ENCODE measurements around the gene FARS2. TPM values are rescaled to one million over a fixed set of nuclear protein-coding genes. Genes with fewer than 3 reads are reported as not detected.

FARS2 gene
- total RNA-seq, 1 donor from 2014 or later: 20.1 TPM

Other genes with a start within 250 kb of the FARS2 start
- not detected in 2 replicates for gene PPP1R3G, start 176.2 kb upstream of the FARS2 start, total RNA-seq
- gene LYRM4, start 563 bp upstream of the FARS2 start, total RNA-seq: 25.8 and 26.9 TPM in 2 replicates

All from T-helper 1 cell treated with Interleukin-12 subunit alpha and Interleukin-12 subunit beta and Interleukin-4 antibody, amounts not matched to agents 30 ng/mL and 1 ng/mL, for 36 hours (primary cell).